HG02623 (cell line): ENCODE results near the gene VKORC1.
"Not testable (repeated sequence)": the region's sequence is repeated elsewhere in the genome, so short reads cannot be mapped to it uniquely, and the experiment has no call there.

ENCODE experiments used
- ATAC-seq: cut with Tn5 transposase; IDR thresholded peaks from one replicate; pipeline ENCODE4 v1.9.1; 2021; ENCODE audit warnings: moderate library complexity; ENCODE audit not compliant: unreplicated experiment

Gene VKORC1

GRCh38 chr16:31108035-31108793 is 13.6 kb upstream of the VKORC1 start, which contains the start of gene BCKDK:
TSS of gene BCKDK (plus strand) at chr16:31108386. CDS start at chr16:31109224, 838 bp downstream.
- ATAC-seq, result peak; percentile 78

GRCh38 chr16:31107465-31107867 is 12.9 kb upstream of the VKORC1 start:
- ATAC-seq, result no peak

GRCh38 chr16:31106509-31107464 is 12.2 kb upstream of the VKORC1 start:
- ATAC-seq, result no peak

GRCh38 chr16:31105677-31106213 is 11.1 kb upstream of the VKORC1 start:
- ATAC-seq, result no peak

GRCh38 chr16:31100876-31101641 is 6.5 kb upstream of the VKORC1 start:
- not testable (repeated sequence) for ATAC-seq

GRCh38 chr16:31099860-31100638 is 5.5 kb upstream of the VKORC1 start:
- ATAC-seq, result no peak

- no peak for ATAC-seq
These were observed 541 bp downstream of the VKORC1 start for GRCh38 chr16:31094088-31094423.

- ATAC-seq, result no peak
These were observed 1.4 kb downstream of the VKORC1 start for GRCh38 chr16:31093132-31093703.

GRCh38 chr16:31092330-31092729 is 2.3 kb downstream of the VKORC1 start:
- no peak for ATAC-seq

GRCh38 chr16:31090540-31090939 is 4.1 kb downstream of the VKORC1 start:
- no peak for ATAC-seq

- no peak for ATAC-seq
These were observed 5.4 kb downstream of the VKORC1 start for GRCh38 chr16:31089199-31089598.

GRCh38 chr16:31088459-31089183 is 6.0 kb downstream of the VKORC1 start, which contains the start of gene PRSS53:
TSS of gene PRSS53 (minus strand) at chr16:31088943. CDS start at chr16:31088809, 134 bp downstream.
- ATAC-seq, result no peak

- no peak for ATAC-seq
These were observed 6.6 kb downstream of the VKORC1 start for GRCh38 chr16:31087971-31088370.

- ATAC-seq, result no peak
These were observed 7.1 kb downstream of the VKORC1 start for GRCh38 chr16:31087481-31087880.

- ATAC-seq, result no peak
These were observed 8.0 kb downstream of the VKORC1 start for GRCh38 chr16:31086629-31086906.

- ATAC-seq, result no peak
These were observed 8.5 kb downstream of the VKORC1 start for GRCh38 chr16:31085873-31086628.

GRCh38 chr16:31085411-31085810 is 9.2 kb downstream of the VKORC1 start:
- ATAC-seq, result no peak

GRCh38 chr16:31084584-31085302 is 9.9 kb downstream of the VKORC1 start:
- ATAC-seq, result no peak
